Ovary (tissue), 3 donors: ENCODE data around the gene RECQL5.

Experiments used
- CTCF ChIP-seq, 3 donors: fragments of 450-650 bp in 2 of 3; fragments of 200-600 bp in 1 of 3; IDR thresholded peaks; one replicate each; pipeline versions ENCODE4 v1.5.1 to v1.8.0; 2016 to 2022; ENCODE audit warnings: antibody characterized with exemption in 3 of 3, mild to moderate bottlenecking in 1 of 3
- POLR2A ChIP-seq: fragments of 450-650 bp; IDR thresholded peaks from one replicate; pipeline ENCODE4 v1.6.1; 2017; ENCODE audit warnings: antibody characterized with exemption, mild to moderate bottlenecking, moderate library complexity
- donor health status: DM: no; HTN: no; CAD: no.

DNA sequence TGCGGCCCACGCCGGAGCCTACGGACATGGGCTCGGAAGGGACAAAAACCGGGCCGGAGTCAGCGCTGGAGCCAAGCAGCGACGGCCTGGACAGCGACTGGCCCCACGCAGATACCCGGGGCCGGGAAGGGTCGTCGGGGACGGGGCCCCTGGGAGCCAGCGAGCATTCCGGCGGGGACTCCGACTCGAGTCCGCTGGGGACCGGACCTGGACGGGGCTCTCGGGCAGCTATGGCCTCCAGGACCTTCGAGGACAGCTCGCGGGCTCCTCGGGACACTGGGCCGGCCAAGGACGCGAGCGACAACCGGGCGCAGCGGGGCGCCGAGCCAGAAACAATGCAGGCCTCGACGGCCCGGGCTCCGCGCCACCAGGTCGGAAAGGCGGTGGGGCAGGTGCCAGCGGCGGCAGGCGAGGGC, 78.3 kb downstream of the RECQL5 start:
- TF ChIP-seq CTCF (IDR thresholded peaks at IDR 0.05) (no peak), POLR2A (no peak)
